ENCODE results near the gene FLYWCH2.
A peak's percentile ranks its signal among the peaks of the same experiment; 100 is the strongest.

The FLYWCH2 gene

DNA sequence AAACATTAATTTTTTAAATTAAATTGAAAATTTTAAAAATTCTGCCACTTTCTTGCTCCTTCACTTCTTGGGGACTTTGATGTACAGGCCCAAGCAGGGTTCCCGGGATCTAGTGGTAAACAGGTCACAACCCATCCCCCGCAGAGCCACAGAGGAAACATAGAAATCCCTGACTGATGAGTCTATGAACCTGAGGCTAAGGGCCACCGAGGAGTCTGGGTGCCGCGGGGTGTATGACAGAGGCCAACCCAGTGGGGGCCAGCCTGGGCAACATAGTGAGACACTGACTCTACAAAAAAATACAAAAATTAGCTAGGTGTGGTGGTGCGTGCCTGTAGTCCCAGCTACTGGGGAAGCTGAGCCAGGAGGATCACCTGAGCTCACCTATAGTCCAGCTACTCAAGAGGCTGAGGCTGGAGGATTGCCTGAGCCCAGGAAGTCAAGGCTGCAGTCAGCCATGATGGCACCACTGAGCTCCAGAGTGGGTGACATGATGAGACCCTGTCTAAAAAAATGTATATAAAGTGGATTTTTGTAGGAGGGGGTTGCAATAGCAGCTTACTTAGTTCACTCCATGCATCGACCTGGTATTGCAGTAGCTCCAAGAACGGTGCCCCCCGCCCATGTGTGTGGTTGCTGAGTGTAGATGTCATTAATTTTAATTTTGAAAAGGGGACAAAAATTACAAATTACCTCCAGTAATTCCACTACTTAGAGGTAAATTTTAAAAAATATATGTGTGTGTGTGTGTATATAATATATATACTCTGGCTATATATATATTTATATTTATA lies 19.5 kb downstream of the FLYWCH2 start:
- H3K27ac ChIP-seq, result no peak overlapping the region
- TF ChIP-seq ZFX (IDR thresholded peaks at IDR 0.05; ENCODE audit: borderline replicate concordance) (no peak), CTCF (IDR thresholded peaks at IDR 0.05) (no peak)

DNA sequence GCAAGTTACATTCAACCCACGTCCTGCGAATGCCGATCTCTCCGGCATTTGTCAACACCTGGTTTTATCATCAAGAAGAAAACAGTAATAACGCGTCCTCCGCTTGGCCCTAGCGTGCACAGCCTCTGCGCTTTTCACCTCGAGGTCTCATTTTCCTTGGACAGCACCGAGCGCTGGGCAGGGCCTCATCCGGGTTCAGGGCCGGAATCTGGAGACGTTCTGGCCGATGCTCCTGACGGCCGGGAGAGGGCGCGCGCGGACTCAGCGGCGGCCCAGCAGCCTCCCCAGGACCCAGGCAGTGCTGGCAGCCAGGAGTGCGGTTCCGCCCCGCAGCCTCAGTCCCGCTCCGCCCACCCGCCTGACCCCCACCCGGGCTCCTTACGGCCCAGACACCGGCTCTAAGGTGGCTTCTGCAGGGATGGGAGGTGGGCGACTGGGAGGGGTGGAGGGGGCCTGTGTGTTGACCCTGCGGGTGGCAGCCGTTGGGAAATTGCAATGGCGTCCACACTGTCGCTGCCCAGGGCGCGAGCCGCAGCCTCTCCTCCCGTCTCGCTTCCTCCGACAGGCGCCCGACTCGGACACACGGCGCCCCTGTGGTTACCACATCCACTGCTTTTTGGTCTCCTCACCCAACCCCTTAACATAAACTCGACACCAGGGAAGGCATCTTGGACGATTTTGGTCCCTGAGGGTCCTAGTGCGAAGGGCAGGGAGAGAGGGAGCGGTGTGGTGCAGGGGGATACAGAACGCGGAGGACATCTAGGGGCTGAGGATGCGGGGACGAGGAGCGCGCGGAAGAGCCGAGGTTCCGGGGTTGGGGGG lies 21.3 kb downstream of the FLYWCH2 start:
- TF ChIP-seq ZFX (IDR thresholded peaks at IDR 0.05; ENCODE audit: borderline replicate concordance), result no peak
- TF ChIP-seq CTCF (IDR thresholded peaks at IDR 0.05), result peak; percentile 97
- peak overlapping the region; percentile 97 for H3K27ac ChIP-seq

DNA sequence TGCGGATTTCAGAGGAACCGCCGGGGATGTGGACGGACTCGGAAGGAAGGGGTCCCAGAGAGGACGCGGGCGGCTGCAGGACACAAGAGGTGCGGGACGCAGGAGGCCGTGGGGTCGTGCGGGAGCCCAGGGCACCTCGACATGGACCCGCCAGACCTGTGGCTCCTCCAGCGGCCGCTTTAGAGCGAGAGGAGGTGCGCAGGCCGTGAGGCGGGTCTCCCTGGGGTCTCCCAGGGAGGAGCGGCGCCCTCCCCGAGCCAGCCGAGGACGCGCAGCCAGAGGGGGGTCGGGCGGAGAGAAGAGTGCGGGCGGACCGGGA lies 21.9 kb downstream of the FLYWCH2 start:
- TF ChIP-seq CTCF (IDR thresholded peaks at IDR 0.05), result no peak
- TF ChIP-seq ZFX (IDR thresholded peaks at IDR 0.05; ENCODE audit: borderline replicate concordance), result no peak
- peak overlapping the region; percentile 97 for H3K27ac ChIP-seq

GRCh38 chr16:2905241-2905987 lies 22.4 kb downstream of the FLYWCH2 start:
- TF ChIP-seq ZFX (IDR thresholded peaks at IDR 0.05; ENCODE audit: borderline replicate concordance) (no peak), CTCF (IDR thresholded peaks at IDR 0.05) (no peak)
- peak overlapping the region; percentile 97 for H3K27ac ChIP-seq

DNA sequence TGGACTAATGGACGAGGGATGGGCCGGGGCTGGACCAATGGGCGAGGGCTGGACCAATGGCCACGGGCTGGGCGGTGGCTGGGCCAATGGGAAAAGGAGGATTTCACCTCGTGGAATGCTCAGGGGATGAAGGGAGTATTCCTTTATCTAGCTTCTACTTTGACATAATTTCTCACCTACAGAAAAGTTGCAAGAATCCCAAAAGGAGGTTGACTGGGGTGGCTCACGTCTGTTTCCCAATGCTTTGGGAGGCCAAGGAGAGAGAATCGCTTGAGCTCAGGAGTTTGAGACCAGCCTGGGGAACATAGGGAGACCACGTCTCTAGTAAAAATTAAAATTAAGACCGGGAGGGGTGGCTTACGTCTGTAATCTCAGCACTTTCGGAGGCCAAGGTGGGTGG lies 23.0 kb downstream of the FLYWCH2 start:
- no peak for TF ChIP-seq ZFX (IDR thresholded peaks at IDR 0.05; ENCODE audit: borderline replicate concordance)
- no peak for TF ChIP-seq CTCF (IDR thresholded peaks at IDR 0.05)
- H3K27ac ChIP-seq, result peak overlapping the region; percentile 84

- H3K27ac ChIP-seq, result peak overlapping the region; percentile 40
- TF ChIP-seq CTCF (IDR thresholded peaks at IDR 0.05), result peak; percentile 92
These were observed 24.2 kb downstream of the FLYWCH2 start for GRCh38 chr16:2907084-2907753.
